ENCODE measurements around the gene ZNF443.
A peak's percentile ranks its signal among the peaks of the same experiment; 100 is the strongest.
"Not testable (repeated sequence)": the region's sequence is repeated elsewhere in the genome, so short reads cannot be mapped to it uniquely, and the experiment has no call there.

ZNF443 gene

DNA sequence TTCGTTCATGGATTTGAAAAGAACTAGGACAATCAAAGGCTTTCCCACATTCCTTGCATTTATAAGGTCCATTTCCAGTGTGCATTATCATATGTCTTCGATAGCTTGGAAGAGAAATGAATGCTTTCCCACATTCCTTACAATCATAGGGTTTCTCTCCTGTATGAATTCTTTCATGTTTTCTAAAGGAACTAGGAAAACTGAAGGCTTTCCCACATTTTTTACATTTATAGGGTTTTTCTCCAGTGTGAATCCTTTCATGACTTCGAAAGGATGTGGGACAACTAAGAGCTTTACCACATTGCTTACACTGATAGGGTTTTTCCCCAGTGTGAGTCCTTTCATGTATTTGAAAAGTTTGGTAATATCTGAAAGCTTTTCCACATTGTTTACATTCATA lies 23.9 kb upstream of the ZNF443 start:
- no peaks in the 10 kb centered on the region for H3K4me1 ChIP-seq (ENCODE audit: insufficient read depth, low read length)
- no peak overlapping the region for H3K27ac ChIP-seq (ENCODE audit: low read depth, low read length)
- H3K4me3 ChIP-seq (ENCODE audit: low read depth in 1 of 2, low read length in 2 of 2): peak overlapping the region in 1 of 2 donors; percentile 2
- peaks cover 16% of the 10 kb centered on the region for H3K36me3 ChIP-seq (ENCODE audit: insufficient read depth, low read length)
- no peaks in the 10 kb centered on the region for H3K27me3 ChIP-seq (ENCODE audit: control insufficient read depth in 1 of 2, insufficient read depth in 2 of 2, low read length in 2 of 2)
- H3K9ac ChIP-seq (ENCODE audit: low read length): no peak overlapping the region
- peaks cover 31% of the 10 kb centered on the region for H3K9me3 ChIP-seq (ENCODE audit: low read length)

DNA sequence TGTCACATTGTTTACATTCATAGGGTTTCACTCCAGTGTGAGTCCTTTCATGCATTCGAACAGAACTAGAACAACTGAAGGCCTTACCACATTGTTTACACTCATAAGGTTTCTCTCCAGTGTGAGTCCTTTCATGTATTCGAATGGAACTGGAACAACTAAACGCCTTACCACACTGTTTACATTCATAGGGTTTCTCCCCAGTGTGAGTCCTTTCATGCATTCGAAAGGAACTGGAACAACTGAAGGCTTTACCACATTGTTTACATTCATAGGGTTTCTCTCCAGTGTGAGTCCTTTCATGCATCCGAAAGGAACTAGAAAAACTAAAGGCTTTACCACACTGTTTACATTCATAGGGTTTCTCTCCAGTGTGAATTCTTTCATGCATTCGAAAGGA lies 23.3 kb upstream of the ZNF443 start:
- peaks cover 16% of the 10 kb centered on the region for H3K36me3 ChIP-seq (ENCODE audit: insufficient read depth, low read length)
- peak overlapping the region in 1 of 2 donors; percentile 2 for H3K4me3 ChIP-seq (ENCODE audit: low read depth in 1 of 2, low read length in 2 of 2)
- H3K27ac ChIP-seq (ENCODE audit: low read depth, low read length); H3K4me1 ChIP-seq (ENCODE audit: insufficient read depth, low read length); H3K27me3 ChIP-seq (ENCODE audit: control insufficient read depth in 1 of 2, insufficient read depth in 2 of 2, low read length in 2 of 2); H3K9ac ChIP-seq (ENCODE audit: low read length): not testable (repeated sequence)
- H3K9me3 ChIP-seq (ENCODE audit: low read length): peaks cover 31% of the 10 kb centered on the region

DNA sequence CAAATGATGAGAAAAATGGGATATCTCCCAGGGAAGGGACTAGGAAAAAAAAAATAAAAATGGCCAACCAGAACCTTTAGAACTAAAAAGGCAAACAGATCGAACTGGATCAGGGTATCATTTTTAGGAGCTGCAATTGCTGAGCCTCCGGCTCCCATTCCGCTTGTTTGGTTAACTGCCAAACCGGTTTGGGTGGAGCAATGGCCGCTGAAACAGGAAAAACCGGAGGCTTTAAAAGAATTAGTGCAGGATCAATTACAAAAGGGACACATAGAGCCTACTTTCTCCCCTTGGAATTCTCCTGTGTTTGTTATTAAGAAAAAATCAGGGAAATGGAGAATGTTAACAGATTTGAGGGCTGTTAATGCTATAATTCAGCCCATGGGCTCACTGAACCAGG lies 12.7 kb upstream of the ZNF443 start:
- H3K27ac ChIP-seq (ENCODE audit: low read depth, low read length): no peak overlapping the region
- no peak overlapping the region for H3K4me3 ChIP-seq (ENCODE audit: low read depth in 1 of 2, low read length in 2 of 2)

DNA sequence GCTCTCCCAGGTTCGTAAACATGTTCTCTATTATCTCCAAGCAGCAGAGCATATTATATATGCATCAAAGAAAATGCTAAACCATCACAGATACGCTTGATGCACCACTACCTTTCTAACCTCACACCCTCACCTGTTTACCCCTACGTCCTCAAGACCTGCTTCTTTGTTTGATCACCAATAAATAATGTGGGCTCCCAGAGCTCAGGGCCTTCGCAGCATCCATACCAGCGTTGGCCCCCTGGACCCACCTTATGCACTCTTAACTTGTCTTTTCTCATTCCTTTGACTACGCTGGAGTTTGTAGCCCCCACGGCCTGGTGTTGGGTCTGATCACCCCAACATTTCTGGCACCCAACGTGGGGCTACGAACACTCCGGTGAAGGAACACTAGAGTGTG lies 10.0 kb upstream of the ZNF443 start:
- Histone ChIP-seq H3K9ac (ENCODE audit: low read length) (no peak overlapping the region), H3K36me3 (ENCODE audit: insufficient read depth, low read length) (no peaks in the 10 kb centered on the region), H3K27me3 (ENCODE audit: control insufficient read depth in 1 of 2, insufficient read depth in 2 of 2, low read length in 2 of 2) (no peaks in the 10 kb centered on the region), H3K4me3 (ENCODE audit: low read depth in 1 of 2, low read length in 2 of 2) (peak overlapping the region in 1 of 2 donors; percentile 18), H3K27ac (ENCODE audit: low read depth, low read length) (no peak overlapping the region), H3K4me1 (ENCODE audit: insufficient read depth, low read length) (no peaks in the 10 kb centered on the region), H3K9me3 (ENCODE audit: low read length) (peaks cover 9% of the 10 kb centered on the region)

More for the DNA sequence above, 12.7 kb upstream of the ZNF443 start:
- Histone ChIP-seq H3K27me3 (ENCODE audit: control insufficient read depth in 1 of 2, insufficient read depth in 2 of 2, low read length in 2 of 2) (no peaks in the 10 kb centered on the region), H3K9ac (ENCODE audit: low read length) (no peak overlapping the region), H3K36me3 (ENCODE audit: insufficient read depth, low read length) (no peaks in the 10 kb centered on the region), H3K9me3 (ENCODE audit: low read length) (peaks cover 9% of the 10 kb centered on the region), H3K4me1 (ENCODE audit: insufficient read depth, low read length) (no peaks in the 10 kb centered on the region)

DNA sequence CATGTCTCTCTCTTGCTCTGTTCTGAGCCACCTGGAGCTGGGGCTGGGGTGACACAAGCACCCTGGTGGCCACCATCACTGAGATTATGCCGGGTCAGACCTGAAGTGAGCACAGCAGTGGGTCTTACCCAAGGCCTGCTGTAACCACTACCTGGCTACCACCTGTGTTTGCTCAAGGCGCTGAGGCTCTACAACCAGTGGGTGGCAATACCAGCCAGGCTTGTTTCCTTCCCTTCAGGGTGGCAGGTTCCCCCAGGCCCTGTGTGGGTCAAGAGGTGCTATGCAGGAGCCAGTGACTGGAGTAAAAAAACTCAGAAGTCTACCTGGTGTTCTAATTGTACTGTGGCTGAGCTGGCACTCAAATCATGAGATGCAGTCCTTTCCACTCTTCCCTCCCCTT lies 8.0 kb upstream of the ZNF443 start:
- no peaks in the 10 kb centered on the region for H3K27me3 ChIP-seq (ENCODE audit: control insufficient read depth in 1 of 2, insufficient read depth in 2 of 2, low read length in 2 of 2)
- no peak overlapping the region for H3K9ac ChIP-seq (ENCODE audit: low read length)
- peaks cover 9% of the 10 kb centered on the region for H3K9me3 ChIP-seq (ENCODE audit: low read length)
- H3K4me3 ChIP-seq (ENCODE audit: low read depth in 1 of 2, low read length in 2 of 2): no peak overlapping the region
- no peak overlapping the region for H3K27ac ChIP-seq (ENCODE audit: low read depth, low read length)
- H3K36me3 ChIP-seq (ENCODE audit: insufficient read depth, low read length): no peaks in the 10 kb centered on the region
- no peaks in the 10 kb centered on the region for H3K4me1 ChIP-seq (ENCODE audit: insufficient read depth, low read length)

DNA sequence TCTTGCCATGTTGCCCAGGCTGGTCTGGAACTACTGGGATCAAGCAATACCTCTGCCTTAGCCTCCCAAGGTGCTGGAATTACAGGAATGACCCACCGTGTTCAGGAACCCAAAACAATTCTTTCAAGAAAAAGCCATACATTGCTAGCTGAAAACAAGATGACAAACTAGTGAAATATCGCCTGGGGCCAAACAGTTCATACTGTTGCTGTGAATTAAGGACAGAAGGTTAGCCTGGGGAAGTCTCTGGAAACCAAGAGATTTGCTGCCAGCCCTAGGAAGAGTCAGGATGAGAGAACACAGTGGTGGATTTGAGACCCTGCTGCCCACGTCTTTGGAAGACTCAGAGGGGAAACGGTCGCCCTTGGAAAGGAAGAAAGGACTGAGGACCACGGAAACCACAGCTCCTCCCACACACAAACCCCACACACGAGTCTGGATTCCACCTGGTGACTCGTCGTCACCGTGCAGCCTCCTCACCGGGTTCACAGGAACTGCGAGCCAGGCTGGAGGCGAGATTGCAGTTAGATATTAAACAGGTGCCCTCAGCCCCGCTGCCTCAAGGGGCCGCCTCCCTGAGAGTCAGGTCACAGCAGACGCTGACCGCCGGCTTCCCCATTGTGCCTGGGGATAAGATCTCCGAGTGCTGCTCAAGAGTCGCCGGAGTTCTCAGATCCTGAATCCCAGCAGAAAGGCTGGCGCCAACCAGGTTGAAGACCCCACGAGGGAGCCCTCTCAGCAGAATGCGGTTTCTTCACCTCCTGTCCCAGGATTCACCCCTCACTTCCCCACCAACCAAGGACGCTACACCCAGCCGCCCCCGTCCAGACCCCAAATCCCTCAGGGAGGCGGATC lies 908 bp downstream of the ZNF443 start:
- not testable (repeated sequence) for H3K36me3 ChIP-seq (ENCODE audit: insufficient read depth, low read length); H3K4me1 ChIP-seq (ENCODE audit: insufficient read depth, low read length); H3K27me3 ChIP-seq (ENCODE audit: control insufficient read depth in 1 of 2, insufficient read depth in 2 of 2, low read length in 2 of 2); H3K9ac ChIP-seq (ENCODE audit: low read length); H3K9me3 ChIP-seq (ENCODE audit: low read length)
- peak overlapping the region; percentile 72 for H3K27ac ChIP-seq (ENCODE audit: low read depth, low read length)
- H3K4me3 ChIP-seq (ENCODE audit: low read depth in 1 of 2, low read length in 2 of 2): peak overlapping the region; percentile 61 to 80

DNA sequence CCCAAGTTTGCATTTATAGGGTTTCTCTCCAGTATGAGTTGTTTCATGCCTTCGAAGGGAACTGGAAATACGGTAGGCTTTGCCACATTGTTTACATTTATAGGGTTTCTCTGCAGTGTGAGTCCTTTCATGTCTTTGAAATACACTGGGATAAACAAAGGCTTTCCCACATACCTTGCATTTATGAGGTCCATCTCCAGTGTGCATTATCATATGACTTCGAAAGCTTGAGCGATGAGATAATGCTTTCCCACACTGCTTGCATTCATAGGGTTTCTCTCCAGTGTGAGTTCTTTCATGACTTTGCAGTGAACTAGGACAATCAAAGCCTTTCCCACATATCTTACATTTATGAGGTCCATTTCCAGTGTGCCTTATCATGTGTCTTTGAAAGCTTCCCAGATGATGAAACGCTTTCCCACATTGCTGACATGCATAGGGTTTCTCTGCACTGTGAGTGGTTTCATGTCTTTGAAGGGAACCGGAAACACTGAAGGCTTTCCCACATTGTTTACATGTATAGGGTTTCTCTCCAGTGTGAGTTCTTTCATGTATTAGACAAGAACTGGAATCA lies 10.0 kb downstream of the ZNF443 start:
- H3K27ac ChIP-seq (ENCODE audit: low read depth, low read length); H3K9me3 ChIP-seq (ENCODE audit: low read length); H3K9ac ChIP-seq (ENCODE audit: low read length); H3K4me1 ChIP-seq (ENCODE audit: insufficient read depth, low read length); H3K4me3 ChIP-seq (ENCODE audit: low read depth in 1 of 2, low read length in 2 of 2); H3K27me3 ChIP-seq (ENCODE audit: control insufficient read depth in 1 of 2, insufficient read depth in 2 of 2, low read length in 2 of 2); H3K36me3 ChIP-seq (ENCODE audit: insufficient read depth, low read length): not testable (repeated sequence)

DNA sequence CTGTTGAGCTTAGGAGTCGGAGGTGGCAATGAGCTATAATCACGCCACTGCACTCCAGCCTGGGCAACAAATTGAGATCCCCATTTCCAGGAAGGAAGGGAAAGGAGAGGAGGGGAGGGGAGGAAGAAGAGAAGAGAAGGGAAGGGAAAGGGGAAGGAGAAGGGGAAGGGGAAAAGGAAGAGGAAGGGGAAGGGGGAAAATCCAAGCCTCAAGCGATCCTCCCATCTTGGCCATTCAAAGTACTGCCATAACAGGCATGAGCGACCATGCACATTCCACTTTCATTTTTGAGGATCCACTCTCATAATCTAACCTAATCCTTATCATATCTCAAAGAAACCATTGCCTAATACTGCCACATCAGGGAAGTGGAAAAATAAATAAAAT lies 14.9 kb downstream of the ZNF443 start:
- H3K36me3 ChIP-seq (ENCODE audit: insufficient read depth, low read length): peaks cover 7% of the 10 kb centered on the region

DNA sequence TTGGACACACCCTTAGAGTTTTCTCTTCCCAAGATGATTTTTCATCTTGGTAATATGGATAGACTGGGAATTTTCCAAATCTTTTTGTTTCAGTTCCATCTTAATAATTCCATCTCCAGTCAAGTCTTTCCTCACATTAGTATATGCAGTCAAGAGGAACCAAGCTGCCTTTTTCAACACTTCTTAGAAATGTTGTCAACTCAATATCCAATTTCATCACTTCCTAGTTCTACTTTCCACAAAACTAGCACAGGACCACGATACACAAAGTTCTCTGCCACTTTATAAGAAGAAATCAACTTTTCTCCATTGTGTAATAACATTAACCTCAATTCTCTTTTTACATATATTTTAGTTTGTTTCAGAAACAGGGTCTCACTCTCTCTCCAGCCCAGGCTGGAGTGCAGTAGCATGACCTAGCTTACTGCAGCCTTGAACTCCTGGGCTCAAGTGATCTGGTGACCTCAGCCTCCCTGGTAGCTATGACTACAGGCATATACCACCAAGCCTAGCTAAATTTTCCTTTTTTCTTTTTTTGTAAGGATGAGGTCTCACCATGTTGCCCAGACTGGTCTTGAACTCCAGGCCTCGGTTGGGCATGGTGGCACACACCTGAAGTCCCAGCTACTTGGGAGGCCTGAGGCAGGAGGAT lies 15.5 kb downstream of the ZNF443 start:
- Histone ChIP-seq H3K27ac (ENCODE audit: low read depth, low read length) (no peak overlapping the region), H3K27me3 (ENCODE audit: control insufficient read depth in 1 of 2, insufficient read depth in 2 of 2, low read length in 2 of 2) (no peaks in the 10 kb centered on the region), H3K9me3 (ENCODE audit: low read length) (no peaks in the 10 kb centered on the region), H3K4me1 (ENCODE audit: insufficient read depth, low read length) (no peaks in the 10 kb centered on the region), H3K4me3 (ENCODE audit: low read depth in 1 of 2, low read length in 2 of 2) (no peak overlapping the region), H3K9ac (ENCODE audit: low read length) (no peak overlapping the region), H3K36me3 (ENCODE audit: insufficient read depth, low read length) (peaks cover 2% of the 10 kb centered on the region)

More for the DNA sequence above, 14.9 kb downstream of the ZNF443 start:
- Histone ChIP-seq H3K4me1 (ENCODE audit: insufficient read depth, low read length) (no peaks in the 10 kb centered on the region), H3K9me3 (ENCODE audit: low read length) (no peaks in the 10 kb centered on the region), H3K9ac (ENCODE audit: low read length) (no peak overlapping the region), H3K27me3 (ENCODE audit: control insufficient read depth in 1 of 2, insufficient read depth in 2 of 2, low read length in 2 of 2) (no peaks in the 10 kb centered on the region), H3K27ac (ENCODE audit: low read depth, low read length) (no peak overlapping the region), H3K4me3 (ENCODE audit: low read depth in 1 of 2, low read length in 2 of 2) (no peak overlapping the region)

DNA sequence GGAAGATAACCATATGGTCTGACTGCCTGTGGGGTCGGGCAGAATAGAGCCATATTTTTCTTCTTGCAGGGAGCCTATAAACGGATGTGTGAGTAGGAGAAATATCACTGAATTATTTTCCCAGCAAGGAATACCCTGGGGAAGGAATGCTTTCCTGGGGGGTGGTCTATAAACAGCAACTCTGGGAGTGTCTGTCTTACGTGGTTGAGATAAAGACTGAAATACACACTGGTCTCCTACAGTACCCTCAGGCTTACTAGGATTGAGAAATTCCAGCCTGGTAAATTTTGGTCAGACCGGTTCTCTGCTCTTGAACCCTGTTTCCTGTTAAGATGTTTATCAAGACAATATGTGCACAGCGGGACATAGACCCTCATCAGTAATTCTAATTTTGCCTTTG lies 23.5 kb downstream of the ZNF443 start:
- H3K4me3 ChIP-seq (ENCODE audit: low read depth in 1 of 2, low read length in 2 of 2); H3K9ac ChIP-seq (ENCODE audit: low read length); H3K27ac ChIP-seq (ENCODE audit: low read depth, low read length); H3K36me3 ChIP-seq (ENCODE audit: insufficient read depth, low read length); H3K27me3 ChIP-seq (ENCODE audit: control insufficient read depth in 1 of 2, insufficient read depth in 2 of 2, low read length in 2 of 2); H3K4me1 ChIP-seq (ENCODE audit: insufficient read depth, low read length); H3K9me3 ChIP-seq (ENCODE audit: low read length): not testable (repeated sequence)

DNA sequence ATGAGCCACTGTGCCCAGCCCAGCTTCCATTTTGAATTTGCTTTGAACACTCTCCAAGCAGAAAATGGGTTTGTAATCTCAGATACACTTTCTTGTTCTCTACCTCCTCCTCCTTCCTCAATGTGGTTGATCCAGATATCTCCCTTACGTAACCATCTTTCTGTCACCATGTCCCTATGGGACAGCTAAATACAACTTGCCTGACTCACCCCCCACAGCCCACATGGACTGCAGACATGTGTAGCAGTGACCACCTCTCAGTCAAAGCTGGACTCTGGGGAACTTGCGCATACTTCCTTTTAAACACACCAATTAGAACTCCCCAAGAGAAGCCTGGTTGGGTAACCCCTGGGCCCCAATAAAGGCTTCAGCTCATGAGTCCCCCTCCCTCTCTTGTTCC lies 28.9 kb downstream of the ZNF443 start:
- H3K4me3 ChIP-seq (ENCODE audit: low read depth in 1 of 2, low read length in 2 of 2): no peak overlapping the region
- H3K9ac ChIP-seq (ENCODE audit: low read length): no peak overlapping the region
- H3K4me1 ChIP-seq (ENCODE audit: insufficient read depth, low read length): no peaks in the 10 kb centered on the region
- H3K27me3 ChIP-seq (ENCODE audit: control insufficient read depth in 1 of 2, insufficient read depth in 2 of 2, low read length in 2 of 2): no peaks in the 10 kb centered on the region
- H3K36me3 ChIP-seq (ENCODE audit: insufficient read depth, low read length): no peaks in the 10 kb centered on the region
- no peaks in the 10 kb centered on the region for H3K9me3 ChIP-seq (ENCODE audit: low read length)
- H3K27ac ChIP-seq (ENCODE audit: low read depth, low read length): no peak overlapping the region

Measured in muscle layer of colon (tissue), 2 donors.